ENCODE data around the gene PHF23.

Gene PHF23

GRCh38 chr17:7207120-7208001 is 31.9 kb downstream of the PHF23 start:
- no peaks in the 10 kb centered on the region for H3K27me3 ChIP-seq (ENCODE audit: insufficient read depth, poor library complexity, severe bottlenecking)
- TF ChIP-seq, protein P1, sequence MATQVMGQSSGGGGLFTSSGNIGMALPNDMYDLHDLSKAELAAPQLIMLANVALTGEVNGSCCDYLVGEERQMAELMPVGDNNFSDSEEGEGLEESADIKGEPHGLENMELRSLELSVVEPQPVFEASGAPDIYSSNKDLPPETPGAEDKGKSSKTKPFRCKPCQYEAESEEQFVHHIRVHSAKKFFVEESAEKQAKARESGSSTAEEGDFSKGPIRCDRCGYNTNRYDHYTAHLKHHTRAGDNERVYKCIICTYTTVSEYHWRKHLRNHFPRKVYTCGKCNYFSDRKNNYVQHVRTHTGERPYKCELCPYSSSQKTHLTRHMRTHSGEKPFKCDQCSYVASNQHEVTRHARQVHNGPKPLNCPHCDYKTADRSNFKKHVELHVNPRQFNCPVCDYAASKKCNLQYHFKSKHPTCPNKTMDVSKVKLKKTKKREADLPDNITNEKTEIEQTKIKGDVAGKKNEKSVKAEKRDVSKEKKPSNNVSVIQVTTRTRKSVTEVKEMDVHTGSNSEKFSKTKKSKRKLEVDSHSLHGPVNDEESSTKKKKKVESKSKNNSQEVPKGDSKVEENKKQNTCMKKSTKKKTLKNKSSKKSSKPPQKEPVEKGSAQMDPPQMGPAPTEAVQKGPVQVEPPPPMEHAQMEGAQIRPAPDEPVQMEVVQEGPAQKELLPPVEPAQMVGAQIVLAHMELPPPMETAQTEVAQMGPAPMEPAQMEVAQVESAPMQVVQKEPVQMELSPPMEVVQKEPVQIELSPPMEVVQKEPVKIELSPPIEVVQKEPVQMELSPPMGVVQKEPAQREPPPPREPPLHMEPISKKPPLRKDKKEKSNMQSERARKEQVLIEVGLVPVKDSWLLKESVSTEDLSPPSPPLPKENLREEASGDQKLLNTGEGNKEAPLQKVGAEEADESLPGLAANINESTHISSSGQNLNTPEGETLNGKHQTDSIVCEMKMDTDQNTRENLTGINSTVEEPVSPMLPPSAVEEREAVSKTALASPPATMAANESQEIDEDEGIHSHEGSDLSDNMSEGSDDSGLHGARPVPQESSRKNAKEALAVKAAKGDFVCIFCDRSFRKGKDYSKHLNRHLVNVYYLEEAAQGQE (IDR thresholded peaks at IDR 0.05; ENCODE audit: insufficient replicate concordance, low read depth): no peak
- TF ChIP-seq GABPA (IDR thresholded peaks at IDR 0.05; ENCODE audit: low read depth) (no peak), SPI1 (IDR thresholded peaks at IDR 0.05; ENCODE audit: borderline replicate concordance, low read depth) (no peak), POLR2AphosphoS5 (IDR thresholded peaks at IDR 0.05; ENCODE audit: low read depth) (no peak), CTCF (IDR thresholded peaks at IDR 0.05; ENCODE audit: insufficient read depth, low read length) (no peak)
- no peak overlapping the region for H3K4me3 ChIP-seq (replicated peaks; ENCODE audit: insufficient read depth, low read length)
- no peak for DNase-seq (ENCODE audit: low read depth in 1 of 2, low spot score in 1 of 2)
- H3K27ac ChIP-seq (replicated peaks): no peak overlapping the region

- DNase-seq (ENCODE audit: low read depth in 1 of 2, low spot score in 1 of 2): no peak
- no peaks in the 10 kb centered on the region for H3K27me3 ChIP-seq (ENCODE audit: insufficient read depth, poor library complexity, severe bottlenecking)
- TF ChIP-seq, protein P1 (IDR thresholded peaks at IDR 0.05; ENCODE audit: insufficient replicate concordance, low read depth): no peak
- TF ChIP-seq SPI1 (IDR thresholded peaks at IDR 0.05; ENCODE audit: borderline replicate concordance, low read depth) (no peak), CTCF (IDR thresholded peaks at IDR 0.05; ENCODE audit: insufficient read depth, low read length) (no peak), GABPA (IDR thresholded peaks at IDR 0.05; ENCODE audit: low read depth) (no peak), POLR2AphosphoS5 (IDR thresholded peaks at IDR 0.05; ENCODE audit: low read depth) (no peak)
- H3K27ac ChIP-seq (replicated peaks): no peak overlapping the region
- no peak overlapping the region for H3K4me3 ChIP-seq (replicated peaks; ENCODE audit: insufficient read depth, low read length)
Measured at GRCh38 chr17:7205561-7205960, 33.7 kb downstream of the PHF23 start.

- H3K4me3 ChIP-seq (replicated peaks; ENCODE audit: insufficient read depth, low read length): peak overlapping the region; percentile 40
- DNase-seq (ENCODE audit: low read depth in 1 of 2, low spot score in 1 of 2): peak in 1 of 2 experiments; percentile 15
- no peak for TF ChIP-seq SPI1 (IDR thresholded peaks at IDR 0.05; ENCODE audit: borderline replicate concordance, low read depth)
- no peak for TF ChIP-seq GABPA (IDR thresholded peaks at IDR 0.05; ENCODE audit: low read depth)
- no peak for TF ChIP-seq CTCF (IDR thresholded peaks at IDR 0.05; ENCODE audit: insufficient read depth, low read length)
- TF ChIP-seq, protein P1 (IDR thresholded peaks at IDR 0.05; ENCODE audit: insufficient replicate concordance, low read depth): no peak
- no peak for TF ChIP-seq POLR2AphosphoS5 (IDR thresholded peaks at IDR 0.05; ENCODE audit: low read depth)
- H3K27ac ChIP-seq (replicated peaks): no peak overlapping the region
- H3K27me3 ChIP-seq (ENCODE audit: insufficient read depth, poor library complexity, severe bottlenecking): no peaks in the 10 kb centered on the region
Measured at GRCh38 chr17:7204828-7205461, 34.3 kb downstream of the PHF23 start.
